Measurements from ENCODE around the gene CSNK2A2.

The CSNK2A2 gene

DNA sequence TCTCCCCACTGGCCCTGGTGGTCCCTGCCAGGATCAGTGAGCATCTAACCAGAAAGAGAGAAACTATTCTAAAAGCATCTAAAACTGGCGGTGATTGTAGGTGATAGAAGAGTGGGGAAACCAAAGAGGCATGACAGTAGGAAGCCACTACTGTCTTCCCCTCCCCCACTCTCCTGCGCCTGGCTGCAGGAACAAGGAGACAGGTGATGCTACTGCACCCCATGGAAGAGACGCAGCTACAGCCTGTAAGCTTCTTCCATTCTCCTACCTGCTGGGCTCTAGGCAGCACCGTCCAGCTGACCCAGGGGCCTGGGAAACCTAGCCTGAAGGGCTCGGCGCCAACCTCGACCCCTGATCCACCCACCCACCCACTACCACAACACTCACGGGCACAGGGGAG, 32.4 kb upstream of the CSNK2A2 start:
- POLR2A ChIA-PET: no interaction called here
- TF ChIP-seq, protein P1, sequence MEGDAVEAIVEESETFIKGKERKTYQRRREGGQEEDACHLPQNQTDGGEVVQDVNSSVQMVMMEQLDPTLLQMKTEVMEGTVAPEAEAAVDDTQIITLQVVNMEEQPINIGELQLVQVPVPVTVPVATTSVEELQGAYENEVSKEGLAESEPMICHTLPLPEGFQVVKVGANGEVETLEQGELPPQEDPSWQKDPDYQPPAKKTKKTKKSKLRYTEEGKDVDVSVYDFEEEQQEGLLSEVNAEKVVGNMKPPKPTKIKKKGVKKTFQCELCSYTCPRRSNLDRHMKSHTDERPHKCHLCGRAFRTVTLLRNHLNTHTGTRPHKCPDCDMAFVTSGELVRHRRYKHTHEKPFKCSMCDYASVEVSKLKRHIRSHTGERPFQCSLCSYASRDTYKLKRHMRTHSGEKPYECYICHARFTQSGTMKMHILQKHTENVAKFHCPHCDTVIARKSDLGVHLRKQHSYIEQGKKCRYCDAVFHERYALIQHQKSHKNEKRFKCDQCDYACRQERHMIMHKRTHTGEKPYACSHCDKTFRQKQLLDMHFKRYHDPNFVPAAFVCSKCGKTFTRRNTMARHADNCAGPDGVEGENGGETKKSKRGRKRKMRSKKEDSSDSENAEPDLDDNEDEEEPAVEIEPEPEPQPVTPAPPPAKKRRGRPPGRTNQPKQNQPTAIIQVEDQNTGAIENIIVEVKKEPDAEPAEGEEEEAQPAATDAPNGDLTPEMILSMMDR (IDR thresholded peaks at IDR 0.05; ENCODE audit: control extremely low read depth, extremely low read depth, low read depth, missing control alignments): no peak
- no peak for DNase-seq (ENCODE audit: extremely low spot score)
- CTCF ChIA-PET: no interaction called here

DNA sequence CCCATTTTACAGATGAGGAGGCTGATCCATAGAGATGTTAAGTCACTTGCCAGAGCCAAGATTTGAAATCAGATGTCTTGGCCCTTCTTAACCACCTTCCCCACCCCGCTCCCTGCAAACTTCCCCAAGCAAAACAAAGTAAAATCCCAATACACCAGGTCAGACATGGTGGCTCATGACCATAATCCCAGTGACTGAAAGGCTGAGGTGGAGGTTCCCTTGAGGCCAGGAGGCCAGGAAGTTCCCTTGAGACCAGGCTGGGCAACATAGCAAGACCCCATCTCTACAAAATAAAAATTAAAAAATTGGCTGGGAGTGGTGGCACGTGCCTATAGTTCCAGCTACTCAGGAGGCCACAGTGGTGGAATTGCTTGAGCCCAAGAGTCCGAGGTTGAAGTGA, 28.9 kb upstream of the CSNK2A2 start:
- DNase-seq (ENCODE audit: extremely low spot score): no peak
- TF ChIP-seq, protein P1 (IDR thresholded peaks at IDR 0.05; ENCODE audit: control extremely low read depth, extremely low read depth, low read depth, missing control alignments): no peak
- ChIA-PET CTCF (interaction anchor here (1.2 to 1.7 kb wide), 2 partner anchors 8 to 16 kb away, joined by 4 read pairs; no protein-coding TSS in a partner anchor), POLR2A (no interaction called here)

DNA sequence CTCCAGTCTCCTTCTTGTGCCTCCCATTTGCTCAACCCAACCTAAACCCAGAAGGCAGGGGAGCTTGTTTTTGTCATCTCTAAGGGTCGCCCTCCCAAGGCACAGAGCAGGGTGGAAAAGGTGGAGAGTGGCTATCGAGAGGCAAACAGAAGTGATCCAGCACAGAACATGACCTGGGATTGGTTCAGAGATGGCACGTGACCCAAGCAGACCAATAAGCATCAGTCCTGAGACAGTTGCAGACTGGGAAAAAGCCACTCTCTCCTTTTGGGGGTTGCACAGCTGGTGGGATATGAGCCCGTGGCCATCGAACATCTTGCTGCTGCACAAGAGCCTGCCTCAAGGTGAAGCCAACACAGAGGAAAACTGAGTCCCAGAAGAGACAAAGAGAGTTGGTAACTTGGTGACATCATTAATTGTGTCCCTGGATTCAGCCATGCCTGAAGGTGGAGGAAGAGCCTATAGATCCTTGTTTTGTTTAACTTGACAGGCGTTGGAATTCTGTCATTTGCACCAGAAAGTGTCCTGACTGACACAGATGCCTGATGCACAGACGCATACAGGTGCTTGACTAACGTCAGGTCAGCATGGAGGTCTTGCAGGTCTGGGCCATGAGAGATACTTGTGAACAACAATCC, 28.2 kb upstream of the CSNK2A2 start:
- DNase-seq (ENCODE audit: extremely low spot score): no peak
- ChIA-PET CTCF (interaction anchor here (1.2 to 1.5 kb wide), 2 partner anchors 17 to 29 kb away, joined by 3 to 4 read pairs; no protein-coding TSS in a partner anchor), POLR2A (no interaction called here)
- TF ChIP-seq, protein P1 (IDR thresholded peaks at IDR 0.05; ENCODE audit: control extremely low read depth, extremely low read depth, low read depth, missing control alignments): no peak

DNA sequence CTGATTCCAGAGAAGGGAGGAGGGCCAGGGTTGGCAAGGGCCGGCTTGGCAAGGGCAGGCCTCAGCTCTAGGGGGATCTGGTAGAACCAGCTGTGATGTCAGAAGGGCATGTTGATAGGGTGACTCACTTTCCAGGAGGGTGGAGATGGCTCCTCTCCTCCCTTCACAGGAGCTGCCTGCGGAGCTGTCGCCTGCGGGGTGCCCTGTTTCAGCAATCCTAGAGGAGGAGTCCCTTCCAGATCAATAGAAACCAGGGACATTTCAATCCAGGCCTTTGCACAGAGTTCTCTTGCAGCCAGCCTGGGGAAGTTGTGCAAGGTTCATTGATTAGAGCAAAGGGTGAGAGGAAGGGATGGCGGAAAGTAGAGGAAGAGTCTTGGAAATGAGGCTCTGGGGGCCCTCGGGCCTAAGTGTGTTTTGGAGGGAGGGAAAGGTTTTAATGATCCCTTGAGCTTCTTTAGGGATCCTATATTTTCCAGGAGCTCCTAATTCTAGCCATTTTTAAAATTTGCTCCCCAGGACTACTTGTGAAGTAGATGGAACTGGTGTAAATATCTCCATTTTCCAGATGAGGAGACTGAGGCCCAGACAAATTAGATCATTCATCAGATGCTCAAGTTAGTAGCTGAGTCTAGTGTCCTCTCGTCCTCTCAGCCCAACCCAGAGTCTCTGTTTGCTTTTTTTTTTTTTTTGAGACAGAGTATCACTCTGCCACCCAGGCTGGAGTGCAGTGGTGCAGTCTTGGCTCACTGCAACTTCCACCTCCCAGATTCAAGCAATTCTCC, 24.8 kb upstream of the CSNK2A2 start:
- no peak for DNase-seq (ENCODE audit: extremely low spot score)
- TF ChIP-seq, protein P1 (IDR thresholded peaks at IDR 0.05; ENCODE audit: control extremely low read depth, extremely low read depth, low read depth, missing control alignments): no peak
- ChIA-PET CTCF (interaction anchor here (1.1 to 1.4 kb wide), 2 partner anchors 26 to 84 kb away, joined by 3 read pairs; no protein-coding TSS in a partner anchor), POLR2A (no interaction called here)

DNA sequence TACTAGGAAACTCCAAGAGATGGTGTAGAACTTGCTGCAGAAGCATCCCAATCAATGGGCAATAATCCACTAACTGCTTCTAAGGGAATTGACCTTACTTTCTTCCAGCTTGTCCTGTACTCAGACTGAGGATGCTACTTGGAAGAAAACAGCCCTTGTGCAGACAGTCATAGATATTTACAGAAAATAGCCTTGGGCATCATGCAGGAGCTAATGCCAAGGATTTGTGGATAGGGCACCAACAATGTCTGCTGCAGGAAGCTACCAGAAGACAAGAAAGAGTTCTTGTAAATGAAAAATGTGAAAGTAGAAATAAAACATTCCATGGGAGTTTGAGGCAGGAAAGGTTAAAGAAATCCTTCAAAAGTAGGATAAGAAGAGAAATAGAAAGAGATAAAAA, 21.5 kb upstream of the CSNK2A2 start:
- POLR2A ChIA-PET: no interaction called here
- CTCF ChIA-PET: interaction anchor here (1.5 kb wide), 2 partner anchors 8 to 15 kb away, joined by 4 to 5 read pairs; no protein-coding TSS in a partner anchor
- TF ChIP-seq, protein P1 (IDR thresholded peaks at IDR 0.05; ENCODE audit: control extremely low read depth, extremely low read depth, low read depth, missing control alignments): no peak
- DNase-seq (ENCODE audit: extremely low spot score): no peak

DNA sequence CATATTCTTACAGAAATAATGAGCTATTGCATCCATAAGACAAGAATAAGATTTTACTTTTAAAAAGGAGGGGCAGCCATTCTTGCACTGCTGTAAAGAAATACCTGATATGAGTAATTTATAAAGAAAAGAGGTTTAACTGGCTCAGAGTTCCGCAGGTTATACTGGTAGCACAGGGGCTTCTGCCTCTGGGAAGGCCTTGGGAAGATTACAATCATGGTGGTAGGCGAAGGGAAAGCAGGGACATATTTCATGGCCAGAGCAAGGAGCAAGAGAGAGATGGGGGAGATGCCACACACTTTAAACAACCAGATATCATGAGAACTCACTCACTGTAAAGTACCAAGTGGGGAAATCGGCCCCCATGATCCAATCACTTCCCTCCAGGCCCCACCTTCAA, 20.9 kb upstream of the CSNK2A2 start:
- ChIA-PET CTCF (interaction anchor here (1.5 kb wide), 2 partner anchors 9 to 16 kb away, joined by 4 to 5 read pairs; no protein-coding TSS in a partner anchor), POLR2A (no interaction called here)
- TF ChIP-seq, protein P1 (IDR thresholded peaks at IDR 0.05; ENCODE audit: control extremely low read depth, extremely low read depth, low read depth, missing control alignments): no peak
- DNase-seq (ENCODE audit: extremely low spot score): no peak
